ENCODE data around the gene GRID1. TPM values are rescaled to one million over a fixed set of nuclear protein-coding genes. Genes with fewer than 3 reads are reported as not detected.
A peak's percentile ranks its signal among the peaks of the same experiment; 100 is the strongest.

GRID1 gene
- polyA plus RNA-seq, 1 of the 3 experiments (the other 2 are of a cell fraction) = 0.13 TPM

GRCh38 chr10:86300931-86301830, 65.4 kb downstream of the GRID1 start:
- Histone ChIP-seq H4K20me1 (ENCODE audit: insufficient read depth) (no peaks in the 10 kb centered on the region), H3K36me3 (replicated peaks in 1 of 2; ENCODE audit: control insufficient read depth in 1 of 2, insufficient read depth in 2 of 2, low read length in 1 of 2) (no peaks in the 10 kb centered on the region), H2AFZ (ENCODE audit: low read depth) (no peak overlapping the region), H3K9me2 (no peaks in the 10 kb centered on the region), H3K27ac (ENCODE audit: low read depth in 2 of 2, low read length in 1 of 2) (no peak overlapping the region; a peak in 1 of 4 replicates), H3K9ac (no peak overlapping the region), H3K4me1 (ENCODE audit: control insufficient read depth in 1 of 2, insufficient read depth in 2 of 2, low read depth in 1 of 2, low read length in 1 of 2) (peaks cover 0 to 6% of the 10 kb centered on the region in 2 experiments; a peak in 1 of 4 replicates), H3K4me2 (no peak overlapping the region), H3F3A (replicated peaks; ENCODE audit: insufficient read depth) (no peaks in the 10 kb centered on the region), H3K9me3 (no peaks in the 10 kb centered on the region), H3K4me3 (ENCODE audit: low read depth in 2 of 2, low read length in 1 of 2) (no peak overlapping the region), H3K27me3 (ENCODE audit: insufficient read depth) (no peaks in the 10 kb centered on the region), H3K79me2 (ENCODE audit: insufficient read depth) (no peaks in the 10 kb centered on the region)
- ChIA-PET CTCF (interaction anchor here (0.9 to 1.7 kb wide), 5 partner anchors 12 to 48 kb away, joined by 3 to 6 read pairs (median 4); no protein-coding TSS in a partner anchor), POLR2A (no interaction called here)
- DNase-seq = no peak
- peak; percentile 30; the same call in 1 of the 2 replicates for TF ChIP-seq GATA2 (CRISPR knock-in tag; IDR thresholded peaks at IDR 0.05)
- TF ChIP-seq SMC3 (IDR thresholded peaks at IDR 0.05; ENCODE audit: low read depth, low read length) = no peak
- WGBS (ENCODE audit: low lambda C conversion rate) = 20% methylated on average over 3 of the region's 5 CpGs

- ChIA-PET POLR2A (interaction anchor here (0.6 kb wide), 1 partner anchor 73 kb away, joined by 3 read pairs; no protein-coding TSS in a partner anchor), CTCF (interaction anchor here (1.0 to 1.7 kb wide), 3 partner anchors 19 to 38 kb away, joined by 3 to 6 read pairs (median 4); no protein-coding TSS in a partner anchor)
- Histone ChIP-seq H4K20me1 (ENCODE audit: insufficient read depth) (no peaks in the 10 kb centered on the region), H3K4me1 (ENCODE audit: control insufficient read depth in 1 of 2, insufficient read depth in 2 of 2, low read depth in 1 of 2, low read length in 1 of 2) (peaks cover 0 to 6% of the 10 kb centered on the region in 2 experiments; a peak in 1 of 4 replicates), H3K9me2 (no peaks in the 10 kb centered on the region), H3F3A (replicated peaks; ENCODE audit: insufficient read depth) (no peaks in the 10 kb centered on the region), H3K79me2 (ENCODE audit: insufficient read depth) (no peaks in the 10 kb centered on the region), H3K9ac (no peak overlapping the region), H3K36me3 (replicated peaks in 1 of 2; ENCODE audit: control insufficient read depth in 1 of 2, insufficient read depth in 2 of 2, low read length in 1 of 2) (no peaks in the 10 kb centered on the region), H2AFZ (ENCODE audit: low read depth) (no peak overlapping the region), H3K9me3 (no peaks in the 10 kb centered on the region), H3K4me2 (no peak overlapping the region), H3K27me3 (ENCODE audit: insufficient read depth) (no peaks in the 10 kb centered on the region), H3K4me3 (ENCODE audit: low read depth in 2 of 2, low read length in 1 of 2) (no peak overlapping the region), H3K27ac (ENCODE audit: low read depth in 2 of 2, low read length in 1 of 2) (no peak overlapping the region)
- DNase-seq = no peak
- WGBS (ENCODE audit: low lambda C conversion rate) = 5% methylated on average over 3 of the region's 3 CpGs
- TF ChIP-seq JUND (IDR thresholded peaks at IDR 0.05) (no peak), NRF1 (IDR thresholded peaks at IDR 0.05; ENCODE audit: low read depth, low read length) (no peak), CHD2 (IDR thresholded peaks at IDR 0.05; ENCODE audit: low read length, partially characterized antibody) (no peak), POLR2AphosphoS5 (IDR thresholded peaks at IDR 0.05; ENCODE audit: low read depth, low read length) (no peak), TCF12 (IDR thresholded peaks at IDR 0.05) (no peak), GATA2 (CRISPR knock-in tag; IDR thresholded peaks at IDR 0.05) (no peak), SMC3 (IDR thresholded peaks at IDR 0.05; ENCODE audit: low read depth, low read length) (no peak), SIN3A (IDR thresholded peaks at IDR 0.05; ENCODE audit: borderline replicate concordance, low read depth, low read length) (no peak), FOXJ3 (CRISPR knock-in tag; IDR thresholded peaks at IDR 0.05) (no peak), EP300 (IDR thresholded peaks at IDR 0.05; ENCODE audit: borderline replicate concordance in 1 of 2, low read depth in 1 of 2, low read length in 1 of 2) (no peak), RFX5 (IDR thresholded peaks at IDR 0.05; ENCODE audit: low read length) (no peak), RCOR1 (IDR thresholded peaks at IDR 0.05; ENCODE audit: low read length) (no peak), EZH2phosphoT487 (IDR thresholded peaks at IDR 0.05; ENCODE audit: borderline replicate concordance, low read depth) (no peak), FOXM1 (IDR thresholded peaks at IDR 0.05; ENCODE audit: low read depth) (no peak)
Observed at GRCh38 chr10:86300399-86300925, 66.1 kb downstream of the GRID1 start.
